Measurements from ENCODE around the gene OPCML. TPM values are rescaled to one million over a fixed set of nuclear protein-coding genes. Genes with fewer than 3 reads are reported as not detected.

Gene OPCML
- total RNA-seq, 5 donors from 2014 or later (not counting 1 experiment from before 2014, with no cell fraction given) = not detected

DNA sequence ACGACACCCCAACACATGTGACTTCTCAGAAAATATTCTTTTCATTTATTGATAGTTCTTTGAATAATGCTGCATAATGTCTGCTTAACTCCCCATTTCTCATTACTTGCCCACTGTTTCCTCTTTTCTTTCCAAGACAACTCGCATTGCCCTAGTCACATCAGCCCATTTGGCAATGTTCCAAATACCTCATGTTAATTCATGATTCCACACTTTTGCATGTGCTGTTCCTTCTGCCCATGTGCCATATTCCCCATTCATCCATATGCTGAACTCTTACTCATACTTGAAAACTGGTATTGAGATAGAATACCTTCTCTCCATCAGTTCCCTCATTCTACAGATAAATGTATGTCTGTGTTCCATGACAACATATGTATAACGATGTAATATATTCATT is 993.7 kb downstream of the OPCML start:
- POLR2A ChIA-PET = no interaction called here
- no peak for DNase-seq
- Mint-ChIP-seq H3K9me3 (peaks cover 0 to 3% (median 0%) of the 10 kb centered on the region in 3 donors), H3K36me3 (no peaks in the 10 kb centered on the region), H3K4me3 (no peak overlapping the region), H3K27me3 (no peaks in the 10 kb centered on the region), H3K4me1 (no peaks in the 10 kb centered on the region), H3K27ac (no peak overlapping the region)
- no peak overlapping the region for H3K4me3 ChIP-seq (ENCODE audit: control insufficient read depth in 1 of 2, extremely low read depth in 1 of 2, low read length in 1 of 2)
- H3K27ac ChIP-seq (ENCODE audit: low read length) = no peak overlapping the region
- no peaks in the 10 kb centered on the region for H3K9me3 ChIP-seq
- no peak for ATAC-seq (replicated peaks in 1 of 4)
- WGBS (ENCODE audit: insufficient coverage) = 45% methylated on average over 1 of the region's 3 CpGs
- H3K4me1 ChIP-seq (ENCODE audit: control insufficient read depth in 1 of 2, extremely low read depth in 1 of 2, insufficient read depth in 2 of 2, low read length in 2 of 2) = no peaks in the 10 kb centered on the region
- H3K27me3 ChIP-seq (replicated peaks in 1 of 2; ENCODE audit: control insufficient read depth in 2 of 2, extremely low read depth in 1 of 2, insufficient read depth in 2 of 2, low read length in 1 of 2) = no peaks in the 10 kb centered on the region
- CTCF ChIA-PET = no interaction called here
- H3K36me3 ChIP-seq (ENCODE audit: control insufficient read depth in 2 of 2, extremely low read depth in 1 of 2, insufficient read depth in 1 of 2, low read length in 1 of 2) = no peaks in the 10 kb centered on the region

DNA sequence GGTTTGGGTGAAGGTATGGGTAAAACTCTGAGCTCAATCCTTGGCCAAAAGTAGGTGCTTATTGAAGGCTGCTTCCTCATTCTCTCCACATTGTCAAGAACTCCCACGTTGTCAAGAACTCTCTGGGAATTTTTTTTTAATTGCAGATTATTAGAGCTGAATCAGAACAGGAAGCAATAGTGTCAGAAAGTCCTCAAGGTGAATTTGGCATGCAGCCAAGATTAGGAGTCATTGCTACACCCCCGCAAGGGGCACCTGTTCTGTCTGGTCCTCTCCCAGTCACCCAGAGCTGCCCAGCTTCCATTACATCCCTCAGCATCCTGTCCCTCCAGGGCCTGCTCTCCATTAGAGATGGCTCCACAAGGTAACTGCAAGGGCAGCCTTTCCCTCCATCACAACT is 996.5 kb downstream of the OPCML start:
- no peak for DNase-seq
- no peaks in the 10 kb centered on the region for H3K27me3 ChIP-seq (replicated peaks in 1 of 2; ENCODE audit: control insufficient read depth in 2 of 2, extremely low read depth in 1 of 2, insufficient read depth in 2 of 2, low read length in 1 of 2)
- ChIA-PET CTCF (no interaction called here), POLR2A (no interaction called here)
- Mint-ChIP-seq H3K4me1 (no peaks in the 10 kb centered on the region), H3K27ac (no peak overlapping the region), H3K27me3 (no peaks in the 10 kb centered on the region), H3K9me3 (peaks cover 0 to 4% (median 2%) of the 10 kb centered on the region in 3 donors), H3K36me3 (no peaks in the 10 kb centered on the region), H3K4me3 (no peak overlapping the region)
- ATAC-seq (replicated peaks in 1 of 4) = no peak
- H3K27ac ChIP-seq (ENCODE audit: low read length) = no peak overlapping the region
- no peaks in the 10 kb centered on the region for H3K9me3 ChIP-seq
- no peaks in the 10 kb centered on the region for H3K36me3 ChIP-seq (ENCODE audit: control insufficient read depth in 2 of 2, extremely low read depth in 1 of 2, insufficient read depth in 1 of 2, low read length in 1 of 2)
- H3K4me3 ChIP-seq (ENCODE audit: control insufficient read depth in 1 of 2, extremely low read depth in 1 of 2, low read length in 1 of 2) = no peak overlapping the region
- no peaks in the 10 kb centered on the region for H3K4me1 ChIP-seq (ENCODE audit: control insufficient read depth in 1 of 2, extremely low read depth in 1 of 2, insufficient read depth in 2 of 2, low read length in 2 of 2)
- WGBS (ENCODE audit: insufficient coverage) = 57% methylated on average over 1 of the region's 2 CpGs

DNA sequence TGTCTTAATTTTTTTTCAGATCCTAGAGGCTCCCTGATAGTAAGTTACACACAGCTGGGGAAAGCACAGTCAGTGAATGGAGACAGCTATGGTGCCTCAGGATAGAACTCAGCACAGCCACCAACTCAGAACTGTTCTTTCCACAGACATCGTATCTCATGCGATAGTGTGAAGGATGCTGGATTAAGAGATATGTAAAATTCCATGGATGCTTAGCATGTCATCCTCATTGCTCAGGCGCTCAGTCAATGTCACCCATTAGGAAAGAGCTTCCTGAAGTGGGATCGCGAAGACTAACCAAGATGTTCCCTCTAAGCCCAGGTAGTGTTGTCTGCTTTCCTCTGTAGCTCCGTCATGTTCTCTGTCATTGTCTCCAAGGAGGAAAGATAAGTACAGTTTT is 1000.4 kb downstream of the OPCML start:
- H3K36me3 Mint-ChIP-seq = no peaks in the 10 kb centered on the region
- no peaks in the 10 kb centered on the region for H3K27me3 Mint-ChIP-seq
- POLR2A ChIA-PET = no interaction called here
- Histone ChIP-seq H3K4me1 (ENCODE audit: control insufficient read depth in 1 of 2, extremely low read depth in 1 of 2, insufficient read depth in 2 of 2, low read length in 2 of 2) (no peaks in the 10 kb centered on the region), H3K27ac (ENCODE audit: low read length) (no peak overlapping the region), H3K36me3 (ENCODE audit: control insufficient read depth in 2 of 2, extremely low read depth in 1 of 2, insufficient read depth in 1 of 2, low read length in 1 of 2) (no peaks in the 10 kb centered on the region), H3K9me3 (no peaks in the 10 kb centered on the region), H3K27me3 (replicated peaks in 1 of 2; ENCODE audit: control insufficient read depth in 2 of 2, extremely low read depth in 1 of 2, insufficient read depth in 2 of 2, low read length in 1 of 2) (no peaks in the 10 kb centered on the region), H3K4me3 (ENCODE audit: control insufficient read depth in 1 of 2, extremely low read depth in 1 of 2, low read length in 1 of 2) (no peak overlapping the region)
- no peak for DNase-seq
- no peak overlapping the region for H3K27ac Mint-ChIP-seq
- no peaks in the 10 kb centered on the region for H3K4me1 Mint-ChIP-seq
- no peak for ATAC-seq (replicated peaks in 1 of 4)
- 89% methylated on average over 3 of the region's 6 CpGs for WGBS (ENCODE audit: insufficient coverage)
- H3K4me3 Mint-ChIP-seq = no peak overlapping the region
- CTCF ChIA-PET = no interaction called here
- peaks cover 0 to 12% (median 5%) of the 10 kb centered on the region in 3 donors for H3K9me3 Mint-ChIP-seq

GRCh38 chr11:132528181-132528580 is 1004.1 kb downstream of the OPCML start:
- no peak overlapping the region for H3K4me3 Mint-ChIP-seq
- H3K27me3 ChIP-seq (replicated peaks in 1 of 2; ENCODE audit: control insufficient read depth in 2 of 2, extremely low read depth in 1 of 2, insufficient read depth in 2 of 2, low read length in 1 of 2) = no peaks in the 10 kb centered on the region
- H3K9me3 ChIP-seq = no peaks in the 10 kb centered on the region
- ChIA-PET CTCF (no interaction called here), POLR2A (no interaction called here)
- no peak overlapping the region for H3K27ac ChIP-seq (ENCODE audit: low read length)
- no peaks in the 10 kb centered on the region for H3K4me1 ChIP-seq (ENCODE audit: control insufficient read depth in 1 of 2, extremely low read depth in 1 of 2, insufficient read depth in 2 of 2, low read length in 2 of 2)
- ATAC-seq (replicated peaks in 1 of 4) (no peak), DNase-seq (no peak)
- H3K27ac Mint-ChIP-seq = no peak overlapping the region
- no peaks in the 10 kb centered on the region for H3K36me3 Mint-ChIP-seq
- H3K4me3 ChIP-seq (ENCODE audit: control insufficient read depth in 1 of 2, extremely low read depth in 1 of 2, low read length in 1 of 2) = no peak overlapping the region
- H3K4me1 Mint-ChIP-seq = no peaks in the 10 kb centered on the region
- H3K9me3 Mint-ChIP-seq = peaks cover 2 to 8% (median 7%) of the 10 kb centered on the region in 3 donors
- no peaks in the 10 kb centered on the region for H3K27me3 Mint-ChIP-seq
- H3K36me3 ChIP-seq (ENCODE audit: control insufficient read depth in 2 of 2, extremely low read depth in 1 of 2, insufficient read depth in 1 of 2, low read length in 1 of 2) = no peaks in the 10 kb centered on the region

GRCh38 chr11:132523929-132524328 is 1008.4 kb downstream of the OPCML start:
- Histone ChIP-seq H3K36me3 (ENCODE audit: control insufficient read depth in 2 of 2, extremely low read depth in 1 of 2, insufficient read depth in 1 of 2, low read length in 1 of 2) (no peaks in the 10 kb centered on the region), H3K9me3 (no peaks in the 10 kb centered on the region), H3K27me3 (replicated peaks in 1 of 2; ENCODE audit: control insufficient read depth in 2 of 2, extremely low read depth in 1 of 2, insufficient read depth in 2 of 2, low read length in 1 of 2) (no peaks in the 10 kb centered on the region), H3K4me3 (ENCODE audit: control insufficient read depth in 1 of 2, extremely low read depth in 1 of 2, low read length in 1 of 2) (no peak overlapping the region), H3K4me1 (ENCODE audit: control insufficient read depth in 1 of 2, extremely low read depth in 1 of 2, insufficient read depth in 2 of 2, low read length in 2 of 2) (no peaks in the 10 kb centered on the region), H3K27ac (ENCODE audit: low read length) (no peak overlapping the region)
- Mint-ChIP-seq H3K36me3 (no peaks in the 10 kb centered on the region), H3K4me1 (no peaks in the 10 kb centered on the region), H3K27ac (no peak overlapping the region), H3K9me3 (peaks cover 0 to 7% (median 2%) of the 10 kb centered on the region in 3 donors), H3K4me3 (no peak overlapping the region), H3K27me3 (no peaks in the 10 kb centered on the region)
- ATAC-seq (replicated peaks in 1 of 4) = no peak
- ChIA-PET POLR2A (no interaction called here), CTCF (no interaction called here)
- DNase-seq = no peak
- WGBS (ENCODE audit: insufficient coverage) = 67% methylated on average over 4 of the region's 4 CpGs

- no CpG with 5 or more reads among the region's 1 CpG for WGBS (ENCODE audit: insufficient coverage)
- no peaks in the 10 kb centered on the region for H3K27me3 Mint-ChIP-seq
- Histone ChIP-seq H3K27me3 (replicated peaks in 1 of 2; ENCODE audit: control insufficient read depth in 2 of 2, extremely low read depth in 1 of 2, insufficient read depth in 2 of 2, low read length in 1 of 2) (no peaks in the 10 kb centered on the region), H3K27ac (ENCODE audit: low read length) (no peak overlapping the region), H3K4me1 (ENCODE audit: control insufficient read depth in 1 of 2, extremely low read depth in 1 of 2, insufficient read depth in 2 of 2, low read length in 2 of 2) (no peaks in the 10 kb centered on the region), H3K36me3 (ENCODE audit: control insufficient read depth in 2 of 2, extremely low read depth in 1 of 2, insufficient read depth in 1 of 2, low read length in 1 of 2) (no peaks in the 10 kb centered on the region), H3K4me3 (ENCODE audit: control insufficient read depth in 1 of 2, extremely low read depth in 1 of 2, low read length in 1 of 2) (no peak overlapping the region), H3K9me3 (no peaks in the 10 kb centered on the region)
- ChIA-PET POLR2A (no interaction called here), CTCF (no interaction called here)
- ATAC-seq (replicated peaks in 1 of 4) (no peak), DNase-seq (no peak)
- H3K9me3 Mint-ChIP-seq = peaks cover 0 to 7% (median 0%) of the 10 kb centered on the region in 3 donors
- no peaks in the 10 kb centered on the region for H3K36me3 Mint-ChIP-seq
- no peak overlapping the region for H3K4me3 Mint-ChIP-seq
- H3K4me1 Mint-ChIP-seq = no peaks in the 10 kb centered on the region
- no peak overlapping the region for H3K27ac Mint-ChIP-seq
These were observed 1012.1 kb downstream of the OPCML start for GRCh38 chr11:132520199-132520598.

GRCh38 chr11:132519241-132519815 is 1013.0 kb downstream of the OPCML start:
- ChIA-PET POLR2A (no interaction called here), CTCF (no interaction called here)
- H3K4me3 ChIP-seq (ENCODE audit: control insufficient read depth in 1 of 2, extremely low read depth in 1 of 2, low read length in 1 of 2) = no peak overlapping the region
- no peaks in the 10 kb centered on the region for H3K4me1 Mint-ChIP-seq
- no peak overlapping the region for H3K4me3 Mint-ChIP-seq
- no peak overlapping the region for H3K27ac ChIP-seq (ENCODE audit: low read length)
- ATAC-seq (replicated peaks in 1 of 4) = no peak
- no peaks in the 10 kb centered on the region for H3K36me3 Mint-ChIP-seq
- H3K4me1 ChIP-seq (ENCODE audit: control insufficient read depth in 1 of 2, extremely low read depth in 1 of 2, insufficient read depth in 2 of 2, low read length in 2 of 2) = no peaks in the 10 kb centered on the region
- DNase-seq = no peak
- H3K27ac Mint-ChIP-seq = no peak overlapping the region
- no peaks in the 10 kb centered on the region for H3K27me3 ChIP-seq (replicated peaks in 1 of 2; ENCODE audit: control insufficient read depth in 2 of 2, extremely low read depth in 1 of 2, insufficient read depth in 2 of 2, low read length in 1 of 2)
- H3K27me3 Mint-ChIP-seq = no peaks in the 10 kb centered on the region
- H3K9me3 ChIP-seq = no peaks in the 10 kb centered on the region
- no peaks in the 10 kb centered on the region for H3K36me3 ChIP-seq (ENCODE audit: control insufficient read depth in 2 of 2, extremely low read depth in 1 of 2, insufficient read depth in 1 of 2, low read length in 1 of 2)
- no CpG with 5 or more reads among the region's 6 CpGs for WGBS (ENCODE audit: insufficient coverage)
- H3K9me3 Mint-ChIP-seq = peaks cover 0 to 7% (median 6%) of the 10 kb centered on the region in 3 donors
